CD4-positive, alpha-beta T cell treated with Interleukin-6 for 4 hours (primary cell): ENCODE data around the gene RASA2.

Experiments
- DNase-seq: peaks from one replicate; pipeline ENCODE4 v3.0.0-alpha.2; 2020; ENCODE audit warnings: mixed read lengths

The RASA2 gene

DNA sequence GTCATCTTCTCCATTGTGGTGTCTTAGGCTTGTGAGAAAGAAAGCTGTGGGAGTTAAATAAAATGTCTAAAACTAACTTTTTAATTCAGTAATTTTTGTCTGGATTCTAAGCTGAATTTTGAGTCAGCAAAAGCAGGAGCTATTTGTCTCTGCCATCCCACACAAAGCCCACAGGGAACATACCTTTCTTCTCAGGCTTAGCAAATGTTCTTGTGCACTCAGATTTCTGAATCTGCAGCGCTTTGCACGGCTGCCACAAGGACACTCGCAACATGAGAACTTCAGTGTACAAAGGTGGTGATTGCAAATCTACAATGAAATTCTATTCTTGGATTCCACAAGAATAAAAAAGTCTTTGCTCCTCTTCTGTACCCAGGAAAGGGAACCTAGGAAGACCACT, 163.0 kb downstream of the RASA2 start:
- DNase-seq = no peak

DNA sequence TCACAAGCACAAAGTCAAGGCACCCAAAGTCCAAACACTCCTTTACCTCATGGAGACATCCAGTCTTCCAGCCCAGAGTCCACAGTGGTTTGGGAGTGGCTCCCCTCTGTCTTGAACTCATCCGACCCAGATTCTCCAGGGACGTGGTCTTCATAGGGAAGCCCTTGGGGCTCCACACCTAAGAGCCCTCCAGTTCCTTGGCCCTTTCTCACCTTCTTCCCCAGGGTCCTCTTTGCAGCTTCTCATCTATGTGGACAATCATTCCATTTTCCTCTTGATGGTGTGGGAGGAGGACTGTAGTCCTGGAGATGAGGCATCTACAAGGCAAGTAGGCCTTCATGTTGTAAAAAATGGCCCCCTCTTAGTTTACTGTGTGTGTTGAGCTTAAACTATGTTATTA, 164.0 kb downstream of the RASA2 start:
- DNase-seq = no peak

DNA sequence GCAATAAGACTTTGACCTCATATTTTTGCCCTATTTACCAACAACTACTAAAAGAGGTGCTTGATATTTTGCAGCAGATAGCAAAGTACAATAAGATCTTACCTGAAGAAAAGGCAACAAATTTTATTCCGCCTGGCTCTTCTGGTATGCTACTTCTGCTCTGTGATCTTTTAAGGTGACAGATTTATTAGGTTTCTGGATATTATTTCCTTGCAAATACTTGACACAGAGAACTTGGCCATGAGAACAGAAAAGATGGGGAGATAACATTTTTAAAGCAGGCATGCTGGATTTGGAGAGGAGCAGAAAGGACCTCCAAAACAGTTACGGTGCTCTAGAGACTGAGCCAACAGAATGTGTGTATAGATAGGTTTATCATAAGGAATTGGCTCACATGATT, 164.6 kb downstream of the RASA2 start:
- no peak for DNase-seq

DNA sequence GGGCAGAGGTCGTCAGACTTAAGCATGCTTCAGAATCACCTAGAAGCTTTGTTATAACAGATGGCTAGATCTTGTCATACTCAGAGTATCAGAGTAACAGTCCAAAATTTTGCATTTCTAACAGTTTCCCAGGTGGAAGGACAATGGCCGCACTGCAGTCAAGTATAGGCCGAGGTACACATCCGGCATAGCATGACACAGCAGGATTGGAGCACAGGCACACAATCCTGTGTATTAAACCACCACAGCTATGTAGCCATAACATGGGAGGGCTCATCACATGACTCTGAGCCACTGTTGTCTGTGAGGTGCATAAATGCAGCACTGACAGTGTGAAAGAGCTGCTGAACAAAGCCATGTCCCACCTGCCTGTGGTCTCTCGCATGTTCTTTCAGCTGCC, 165.5 kb downstream of the RASA2 start:
- no peak for DNase-seq

DNA sequence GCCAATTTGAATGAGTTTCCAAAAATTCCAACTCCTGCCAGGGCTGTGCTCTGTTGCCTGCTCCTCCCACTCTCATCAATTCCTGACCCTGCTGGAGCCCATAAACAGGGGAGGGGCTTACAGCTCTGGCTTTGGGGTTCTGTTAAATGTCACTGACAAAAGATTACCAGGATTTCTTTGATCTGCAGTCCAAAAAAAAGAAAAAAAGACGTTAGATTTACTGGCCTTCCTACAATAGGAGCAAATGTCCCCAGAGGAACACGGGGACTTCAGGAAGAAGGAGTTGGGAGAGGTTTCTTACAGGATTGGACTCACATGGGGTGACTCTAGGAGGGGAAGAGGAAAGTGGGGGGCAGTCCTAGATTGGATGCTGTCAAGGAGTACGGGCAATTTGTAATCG, 167.0 kb downstream of the RASA2 start:
- DNase-seq = no peak

DNA sequence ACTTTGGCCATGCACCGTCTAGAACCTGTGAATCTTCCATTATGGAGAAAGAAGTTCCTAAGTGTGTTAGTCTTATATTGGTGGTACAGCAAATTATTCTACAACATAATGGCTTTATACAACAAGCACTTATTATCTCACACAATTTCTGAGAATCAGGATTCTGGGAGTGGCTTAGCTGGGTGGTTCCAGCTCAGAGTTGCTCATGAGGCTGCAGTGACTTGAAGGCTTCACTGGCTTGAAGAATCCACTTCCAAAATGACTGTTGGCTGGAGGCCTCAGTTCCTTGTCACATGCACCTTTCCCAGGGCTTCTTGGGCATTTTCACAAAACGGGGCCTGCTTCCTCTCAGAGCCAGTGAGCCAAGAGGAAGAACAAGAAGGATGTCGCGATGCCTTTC, 169.0 kb downstream of the RASA2 start:
- no peak for DNase-seq

DNA sequence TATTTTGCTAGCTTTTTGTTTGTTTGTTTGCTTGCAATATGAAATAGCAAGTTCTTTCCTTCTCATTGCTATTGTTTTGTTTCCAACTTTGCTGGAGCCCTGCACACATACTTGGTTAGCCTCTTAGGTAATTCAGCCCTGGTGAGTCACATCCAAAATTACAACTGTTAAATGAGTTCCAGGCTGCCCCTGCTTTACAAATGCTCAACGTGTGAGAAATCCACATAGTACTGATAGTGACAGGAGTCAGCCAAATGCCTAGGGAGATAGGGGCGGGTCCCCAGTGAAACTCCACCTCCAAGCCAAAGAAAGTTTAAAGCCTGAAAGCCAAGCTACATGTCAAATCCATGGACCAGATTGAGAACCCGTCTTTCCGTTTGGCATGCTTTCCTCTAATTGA, 169.9 kb downstream of the RASA2 start:
- no peak for DNase-seq

DNA sequence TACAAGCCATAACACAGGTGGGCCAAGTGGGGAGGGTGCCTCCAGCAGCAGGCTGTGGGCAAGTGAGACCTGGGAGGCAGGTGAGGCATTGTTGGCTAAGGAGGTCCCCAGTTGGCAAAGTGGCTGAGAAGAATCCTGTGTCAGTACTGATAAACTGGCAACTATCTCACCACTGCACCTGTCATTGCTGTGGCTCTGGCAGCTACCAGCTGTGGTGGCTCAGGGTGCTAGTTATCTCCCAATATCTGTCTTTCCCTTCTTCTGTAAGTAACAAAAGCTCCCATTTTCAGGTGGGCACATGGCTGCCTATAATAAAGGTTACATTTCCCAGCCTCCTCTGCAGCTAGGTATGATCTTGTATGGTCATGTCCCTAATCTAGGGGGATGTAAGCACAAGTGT, 170.7 kb downstream of the RASA2 start:
- DNase-seq = no peak

DNA sequence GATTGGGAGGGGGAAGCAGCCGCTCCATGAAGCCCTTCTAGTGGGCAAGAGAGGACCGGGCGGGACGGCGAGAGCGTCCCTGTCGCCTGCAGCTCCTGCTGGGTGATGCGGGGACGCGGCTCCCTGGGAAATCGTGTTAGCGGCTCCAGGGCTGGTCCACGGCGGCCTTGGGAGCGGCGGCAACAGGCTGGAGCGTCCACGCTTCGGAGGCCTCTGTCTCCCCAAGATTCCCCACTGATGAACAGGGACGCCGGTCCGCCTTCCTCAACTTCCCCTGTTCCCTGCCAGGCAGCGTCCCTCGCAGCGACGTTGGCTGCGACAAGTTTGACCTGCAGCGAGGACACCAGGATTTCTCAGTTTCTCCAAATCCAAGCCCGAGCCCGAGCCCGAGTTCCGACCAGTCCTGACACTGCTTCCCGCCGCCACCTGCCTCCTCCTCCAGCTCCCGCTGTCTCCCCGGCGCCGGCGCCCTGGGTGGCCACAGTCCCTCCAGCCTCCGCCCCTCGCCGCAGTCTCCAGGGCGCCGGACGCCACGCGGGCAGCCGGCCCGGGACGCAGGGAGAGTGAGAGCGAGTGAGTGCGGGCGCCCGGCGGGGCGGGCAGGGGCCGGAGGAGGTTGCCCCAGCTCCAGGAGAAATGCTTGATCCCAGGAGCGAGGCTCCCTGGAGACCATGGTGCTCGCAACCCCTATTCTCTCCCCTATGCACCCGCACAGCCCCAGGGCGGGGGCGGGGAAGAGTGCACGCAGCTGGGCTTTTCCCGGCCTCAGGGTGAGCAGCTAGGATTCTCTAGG, 173.2 kb downstream of the RASA2 start:
- DNase-seq = no peak

DNA sequence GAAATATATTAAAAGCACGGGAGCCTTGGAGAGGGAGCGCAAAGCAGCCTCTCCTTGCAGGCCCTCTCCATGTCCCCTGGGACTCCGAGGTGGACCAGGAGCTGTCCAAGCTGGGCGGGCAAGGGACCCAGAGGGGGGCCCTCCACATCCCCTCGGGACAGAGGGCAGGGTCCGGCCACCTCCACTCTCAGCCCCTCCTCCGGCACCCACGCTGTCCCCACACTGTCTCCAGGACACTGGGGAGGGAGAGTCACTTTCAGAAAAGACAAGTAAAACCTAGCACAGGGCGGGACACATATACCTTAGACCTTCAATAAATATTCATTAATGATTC, 173.8 kb downstream of the RASA2 start:
- no peak for DNase-seq

DNA sequence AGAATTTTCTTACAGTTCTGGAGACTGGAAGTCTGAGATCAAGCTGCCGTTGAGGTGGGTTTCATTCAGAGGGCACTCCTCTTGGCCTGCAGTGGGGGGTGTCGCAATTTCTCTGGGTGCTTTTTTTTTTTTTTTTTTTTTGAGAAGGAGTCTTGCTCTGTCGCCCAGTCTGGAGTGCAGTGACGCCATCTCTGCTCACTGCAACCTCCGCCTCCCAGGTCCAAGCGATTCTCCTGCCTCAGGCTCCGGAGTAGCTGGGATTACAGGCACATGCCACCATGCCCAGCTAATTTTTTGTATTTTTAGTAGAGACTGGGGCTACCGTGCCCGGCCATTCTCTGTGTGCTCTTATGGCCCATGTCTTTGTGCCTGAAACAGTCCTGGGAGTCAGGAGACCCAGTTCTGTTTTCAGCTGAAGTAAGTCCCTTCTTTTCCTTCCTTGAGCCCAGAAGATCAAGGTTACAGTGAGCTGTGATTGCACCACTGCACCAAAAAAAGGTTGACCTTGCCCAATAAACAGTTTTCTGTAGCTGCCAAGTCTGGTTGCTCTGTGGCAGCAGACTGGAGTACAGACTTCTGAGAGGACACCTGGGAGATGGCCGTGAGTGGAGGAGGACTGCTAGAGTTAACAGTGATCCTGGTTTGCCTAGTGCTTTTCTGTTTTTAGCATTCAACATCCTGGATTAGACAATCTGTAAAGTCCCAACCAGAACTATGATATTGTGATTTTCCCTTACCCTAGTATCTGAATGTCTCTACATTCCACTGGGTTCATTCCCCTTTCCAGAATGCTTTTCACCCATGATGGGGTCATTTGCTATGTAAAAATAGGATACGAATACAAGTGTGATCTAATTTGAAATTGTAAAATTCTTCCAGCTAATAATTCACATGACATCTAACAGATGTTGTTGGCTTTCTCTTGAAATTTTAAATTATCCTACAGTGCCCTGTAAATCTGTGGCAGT, 174.7 kb downstream of the RASA2 start:
- no peak for DNase-seq

DNA sequence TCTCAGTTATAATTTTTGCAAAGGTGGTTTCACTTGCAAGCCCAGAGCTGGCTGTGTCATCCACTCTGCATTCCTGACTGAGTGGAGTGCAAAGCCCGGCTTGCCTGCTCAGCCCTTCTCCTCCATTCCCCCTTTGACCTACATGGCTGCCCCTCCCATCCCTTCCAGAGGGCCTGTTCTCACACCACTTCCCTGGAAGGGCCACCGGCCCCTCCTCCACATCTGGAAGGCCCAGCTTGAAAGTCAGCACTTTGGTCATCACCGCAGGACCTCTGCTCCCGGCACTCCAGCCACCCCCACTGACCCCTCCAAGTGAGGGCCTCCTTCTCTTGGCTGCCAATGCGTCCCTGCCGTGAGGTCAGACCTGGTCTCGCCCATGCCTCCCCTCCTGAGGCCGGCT, 177.2 kb downstream of the RASA2 start:
- no peak for DNase-seq
